ENCODE data around the gene TULP4. TPM values are rescaled to one million over a fixed set of nuclear protein-coding genes. Genes with fewer than 3 reads are reported as not detected.

The TULP4 gene, protein sequence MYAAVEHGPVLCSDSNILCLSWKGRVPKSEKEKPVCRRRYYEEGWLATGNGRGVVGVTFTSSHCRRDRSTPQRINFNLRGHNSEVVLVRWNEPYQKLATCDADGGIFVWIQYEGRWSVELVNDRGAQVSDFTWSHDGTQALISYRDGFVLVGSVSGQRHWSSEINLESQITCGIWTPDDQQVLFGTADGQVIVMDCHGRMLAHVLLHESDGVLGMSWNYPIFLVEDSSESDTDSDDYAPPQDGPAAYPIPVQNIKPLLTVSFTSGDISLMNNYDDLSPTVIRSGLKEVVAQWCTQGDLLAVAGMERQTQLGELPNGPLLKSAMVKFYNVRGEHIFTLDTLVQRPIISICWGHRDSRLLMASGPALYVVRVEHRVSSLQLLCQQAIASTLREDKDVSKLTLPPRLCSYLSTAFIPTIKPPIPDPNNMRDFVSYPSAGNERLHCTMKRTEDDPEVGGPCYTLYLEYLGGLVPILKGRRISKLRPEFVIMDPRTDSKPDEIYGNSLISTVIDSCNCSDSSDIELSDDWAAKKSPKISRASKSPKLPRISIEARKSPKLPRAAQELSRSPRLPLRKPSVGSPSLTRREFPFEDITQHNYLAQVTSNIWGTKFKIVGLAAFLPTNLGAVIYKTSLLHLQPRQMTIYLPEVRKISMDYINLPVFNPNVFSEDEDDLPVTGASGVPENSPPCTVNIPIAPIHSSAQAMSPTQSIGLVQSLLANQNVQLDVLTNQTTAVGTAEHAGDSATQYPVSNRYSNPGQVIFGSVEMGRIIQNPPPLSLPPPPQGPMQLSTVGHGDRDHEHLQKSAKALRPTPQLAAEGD (N-terminal part only)
- 69.4 and 117 TPM in 2 replicates for total RNA-seq (2014; rRNA removed; shearing (Covaris generic))

DNA sequence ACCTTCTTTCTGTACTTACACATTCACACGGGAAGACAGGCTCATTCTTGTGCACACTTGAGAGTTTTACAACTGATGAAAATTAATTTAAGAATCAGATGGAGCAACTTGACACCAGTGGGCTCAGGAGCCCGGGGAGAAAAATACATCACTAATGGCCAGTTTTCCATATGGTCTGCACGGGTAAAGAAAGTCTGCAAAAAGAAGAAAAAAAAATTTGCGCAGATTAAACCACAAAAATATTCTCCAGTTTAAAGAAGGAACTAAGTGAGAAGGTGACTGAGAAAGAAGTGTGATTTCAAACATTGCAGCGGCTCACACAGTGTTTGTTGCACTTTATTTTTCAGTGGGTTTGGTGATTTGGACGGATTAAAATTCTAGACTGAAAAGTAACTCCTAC, at the start of gene TULP4:
Gene TULP4, plus strand, starts transcription at position 301 of the 400 bp plus-strand sequence. CDS start 1,552 bp downstream, outside the sequence.
- no peak for DNase-seq (ENCODE audit: low read depth)

DNA sequence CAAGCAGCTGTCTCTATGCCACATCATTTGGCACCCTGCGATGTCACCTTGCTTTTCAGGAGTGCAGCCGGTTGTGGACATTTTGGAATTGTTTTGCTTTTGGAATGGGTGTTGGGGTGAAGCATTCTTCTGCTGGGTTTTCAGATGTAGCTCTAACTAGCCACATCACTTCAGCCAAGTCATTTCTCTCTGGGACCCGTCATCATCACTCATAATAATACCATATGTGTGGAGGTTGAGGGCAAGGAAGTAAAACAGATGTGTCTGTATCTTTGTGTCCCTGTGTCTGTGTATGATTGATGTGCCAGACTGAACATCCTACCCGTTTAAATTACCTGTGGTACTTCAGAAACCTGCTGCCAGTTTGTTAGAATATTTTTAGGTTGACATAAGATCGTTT, 49.5 kb upstream of the TULP4 start:
- no peak for DNase-seq (ENCODE audit: low read depth)

DNA sequence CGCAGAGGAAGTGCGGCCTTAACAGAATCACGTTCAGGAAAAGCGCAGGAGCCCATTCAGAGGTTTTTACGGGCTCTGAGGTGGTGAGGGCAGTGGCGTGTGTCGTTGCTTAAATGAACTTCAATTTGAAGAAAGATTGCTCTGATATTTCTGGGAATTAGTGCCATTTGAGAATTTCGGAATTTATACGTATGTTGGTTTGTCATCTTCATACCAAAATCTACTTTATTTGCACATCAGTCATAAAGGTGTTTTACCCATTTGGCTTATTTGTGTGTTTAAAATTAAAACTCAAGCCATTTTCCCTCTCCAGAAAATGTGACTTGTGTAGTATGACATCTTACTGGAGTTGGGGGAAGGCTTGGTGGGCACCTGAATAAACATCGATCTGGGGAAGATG, 48.1 kb upstream of the TULP4 start:
- no peak for DNase-seq (ENCODE audit: low read depth)

DNA sequence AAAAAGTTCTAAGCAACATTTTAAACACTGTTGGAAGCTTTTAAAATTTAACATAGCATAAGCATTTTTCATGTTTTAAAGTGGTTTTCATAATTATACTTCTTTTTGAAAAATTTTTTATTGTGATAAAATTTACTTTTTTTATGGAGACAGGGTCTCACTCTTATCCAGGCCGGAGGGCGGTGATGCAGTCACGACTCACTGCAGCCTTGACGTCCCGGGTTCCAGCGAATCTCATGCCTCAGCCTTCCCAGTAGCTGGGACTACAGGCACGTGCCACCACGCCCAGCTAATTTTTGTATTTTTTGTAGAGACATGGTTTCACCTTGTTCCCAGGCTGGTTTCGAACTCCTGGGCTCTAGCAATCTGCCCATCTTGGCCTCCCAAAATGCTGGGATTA, 46.1 kb upstream of the TULP4 start:
- DNase-seq (ENCODE audit: low read depth) = no peak

DNA sequence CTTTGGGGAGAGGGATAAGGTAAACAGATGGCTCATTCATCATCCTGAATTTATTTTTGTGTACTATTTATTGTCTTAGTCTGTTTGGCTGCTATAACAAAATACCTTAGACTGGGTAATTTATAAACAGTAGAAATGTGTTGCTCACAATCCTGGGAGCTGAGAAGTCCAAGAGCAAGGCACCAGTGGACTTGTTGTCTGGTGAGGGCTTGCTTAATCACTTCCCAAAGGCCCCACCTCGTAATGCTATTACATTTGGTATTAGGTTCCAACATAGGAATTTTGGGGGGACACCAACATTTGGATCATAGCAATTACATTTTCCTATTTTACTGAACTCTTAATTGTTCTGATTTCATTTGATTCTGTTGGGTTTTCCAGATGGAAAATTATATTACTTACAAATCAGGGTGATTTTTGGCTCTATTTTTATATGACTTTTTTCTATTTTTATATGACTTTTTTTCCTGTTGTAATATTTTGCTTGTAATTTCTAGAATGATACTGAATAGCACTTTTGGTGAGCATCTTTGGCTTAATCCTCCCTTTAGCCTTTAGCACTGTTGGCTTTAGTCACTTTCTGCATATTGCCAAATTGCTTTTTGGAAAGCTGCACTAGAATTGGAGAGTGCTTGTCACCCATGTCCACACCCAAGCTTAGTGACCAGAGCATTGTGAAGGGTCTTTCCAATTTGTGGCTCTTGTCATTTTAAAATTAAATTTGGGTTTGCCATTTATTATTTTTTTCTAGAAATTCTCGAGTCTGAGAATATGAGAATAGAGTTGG, 43.7 kb upstream of the TULP4 start:
- DNase-seq (ENCODE audit: low read depth) = no peak

DNA sequence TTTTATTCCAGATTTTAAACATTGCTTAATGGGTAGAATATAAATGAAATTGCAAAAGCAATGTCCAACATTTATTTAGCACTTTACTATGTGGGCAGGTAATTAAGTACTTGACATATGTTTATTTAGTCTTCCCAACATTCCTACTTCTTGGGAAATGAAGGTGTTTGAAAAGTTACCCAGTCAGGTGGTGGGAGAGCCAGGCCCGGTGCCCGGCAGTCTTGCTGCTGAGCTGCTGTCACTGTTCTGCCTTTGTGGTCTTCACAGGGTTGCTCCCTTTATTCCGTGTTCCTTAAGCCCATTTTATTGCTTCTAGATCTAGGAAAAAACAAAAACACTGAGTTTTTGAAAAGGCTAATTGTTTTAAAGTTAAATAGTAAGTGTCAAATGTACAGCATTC, 42.6 kb upstream of the TULP4 start:
- no peak for DNase-seq (ENCODE audit: low read depth)

DNA sequence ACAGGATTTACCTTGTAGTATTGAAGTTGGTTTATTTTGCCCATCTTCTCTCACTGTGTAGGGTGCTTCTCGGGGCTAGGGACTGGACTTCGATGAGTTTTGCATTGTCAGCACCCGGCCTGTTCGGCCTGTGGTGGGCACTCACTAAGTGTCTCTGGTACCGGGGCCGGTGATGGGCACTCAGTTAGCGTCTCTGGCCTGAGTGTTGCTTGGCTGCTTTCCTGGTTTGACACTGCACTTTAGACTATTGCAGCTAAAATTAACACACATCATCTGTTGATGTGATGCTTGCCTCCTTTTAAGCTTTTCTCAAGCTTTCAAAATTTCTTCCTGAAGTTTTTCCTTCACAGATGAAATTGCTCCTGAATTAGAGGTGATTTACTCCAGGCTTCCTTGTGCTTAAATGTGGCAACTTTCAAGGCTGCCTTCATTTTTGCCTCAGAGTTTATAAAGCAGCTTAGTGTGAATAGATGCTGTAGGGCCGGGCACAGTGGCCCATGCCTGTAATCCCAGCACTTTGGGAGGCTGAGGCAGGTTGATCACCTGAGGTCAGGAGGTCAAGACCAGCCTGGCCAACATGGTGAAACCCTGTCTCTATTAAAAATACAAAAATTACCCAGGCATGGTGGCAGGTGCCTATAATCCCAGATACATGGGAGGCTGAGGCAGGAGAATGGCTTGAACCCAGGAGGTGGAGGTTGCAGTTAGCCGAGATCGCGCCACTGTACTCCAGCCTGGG, 41.7 kb upstream of the TULP4 start:
- DNase-seq (ENCODE audit: low read depth) = no peak

DNA sequence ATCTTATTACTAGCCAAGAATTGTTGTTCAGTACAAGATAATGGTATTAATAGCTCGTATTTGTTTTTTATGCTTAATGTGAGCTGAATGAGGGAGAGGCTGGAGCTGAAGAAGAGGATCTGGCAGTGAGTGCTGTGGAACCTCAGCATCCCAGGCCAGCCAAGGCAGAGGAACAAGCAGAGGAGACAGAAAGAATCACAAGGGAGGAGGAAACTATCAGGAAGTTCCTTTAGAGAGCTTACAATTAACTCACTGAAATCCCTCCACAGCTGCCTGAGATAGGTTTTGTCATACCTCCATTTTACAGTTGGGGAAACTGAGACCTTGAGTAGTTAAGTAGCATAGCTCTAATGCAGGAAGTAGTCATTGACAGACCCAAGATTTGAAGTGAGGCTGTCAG, 39.9 kb upstream of the TULP4 start:
- no peak for DNase-seq (ENCODE audit: low read depth)

DNA sequence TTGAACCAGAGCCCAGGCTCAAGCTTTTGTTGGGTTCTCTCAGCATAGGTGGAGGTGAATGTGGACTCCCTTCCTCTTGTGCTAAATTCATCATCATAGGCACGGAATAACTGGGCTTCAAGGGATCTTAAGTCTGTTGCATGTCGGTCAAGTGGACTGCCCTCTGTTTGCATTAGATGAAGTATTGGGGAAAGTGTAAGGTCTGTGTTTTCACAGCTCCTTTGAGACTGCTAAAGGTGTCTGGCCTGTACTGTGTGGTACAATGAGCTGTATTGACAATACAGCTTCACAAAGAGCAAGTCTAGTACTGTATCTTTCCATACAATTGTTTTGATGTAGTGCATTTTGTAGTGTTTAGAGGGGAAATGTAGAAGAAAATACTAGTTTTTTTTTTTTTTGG, 34.3 kb upstream of the TULP4 start:
- no peak for DNase-seq (ENCODE audit: low read depth)

DNA sequence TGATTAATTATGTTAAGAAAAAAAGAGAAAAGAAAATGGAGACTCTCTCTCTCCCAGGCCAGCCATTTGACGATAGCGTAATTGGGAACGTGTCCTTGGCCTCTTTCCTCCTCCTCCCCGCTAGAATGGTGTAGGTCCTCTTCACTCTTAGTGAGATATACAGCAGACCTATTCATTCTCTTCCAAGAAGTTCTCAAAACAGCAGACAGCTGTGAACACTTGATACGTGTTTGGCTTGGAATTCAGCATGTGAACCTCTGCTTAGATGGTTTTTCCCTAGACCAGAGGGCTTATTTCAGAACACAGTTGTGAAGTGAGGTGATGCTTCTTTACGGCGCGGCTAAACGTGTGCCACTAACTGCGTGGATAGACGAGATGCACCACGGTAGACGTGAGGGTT, 32.6 kb upstream of the TULP4 start:
- no peak for DNase-seq (ENCODE audit: low read depth)

DNA sequence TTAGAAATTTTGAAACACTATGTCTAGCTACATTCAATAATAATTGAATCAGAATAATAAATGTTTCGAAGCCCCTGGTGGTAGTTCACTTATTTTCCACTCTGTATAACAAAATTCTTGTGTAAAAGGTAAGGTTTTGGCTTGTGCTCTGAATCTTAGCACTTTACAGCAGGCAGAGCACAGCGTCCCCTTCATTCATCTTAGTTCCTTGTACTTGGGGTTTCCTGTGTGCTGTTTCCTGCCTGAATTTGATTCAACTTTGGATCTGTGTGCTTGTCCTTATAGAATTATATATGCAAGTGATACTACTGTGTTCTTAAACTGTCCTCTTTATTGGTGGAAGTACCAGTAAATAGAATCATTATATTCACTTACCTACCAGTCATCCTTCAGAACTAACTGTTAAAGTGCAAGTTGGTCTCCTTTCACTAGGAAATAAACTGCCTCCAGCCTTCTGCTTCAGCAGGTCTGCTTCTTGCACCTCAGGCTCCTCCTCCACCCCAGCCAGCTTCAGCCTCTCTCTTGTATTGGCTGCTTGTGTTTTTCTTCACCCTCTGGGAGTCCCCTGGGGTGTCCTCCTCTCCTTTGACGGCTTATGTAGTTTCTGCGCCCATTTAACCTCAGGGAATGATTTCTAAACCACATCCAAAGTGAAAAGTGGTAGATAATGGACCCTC, 28.8 kb upstream of the TULP4 start:
- peak; percentile 75 for DNase-seq (ENCODE audit: low read depth)

DNA sequence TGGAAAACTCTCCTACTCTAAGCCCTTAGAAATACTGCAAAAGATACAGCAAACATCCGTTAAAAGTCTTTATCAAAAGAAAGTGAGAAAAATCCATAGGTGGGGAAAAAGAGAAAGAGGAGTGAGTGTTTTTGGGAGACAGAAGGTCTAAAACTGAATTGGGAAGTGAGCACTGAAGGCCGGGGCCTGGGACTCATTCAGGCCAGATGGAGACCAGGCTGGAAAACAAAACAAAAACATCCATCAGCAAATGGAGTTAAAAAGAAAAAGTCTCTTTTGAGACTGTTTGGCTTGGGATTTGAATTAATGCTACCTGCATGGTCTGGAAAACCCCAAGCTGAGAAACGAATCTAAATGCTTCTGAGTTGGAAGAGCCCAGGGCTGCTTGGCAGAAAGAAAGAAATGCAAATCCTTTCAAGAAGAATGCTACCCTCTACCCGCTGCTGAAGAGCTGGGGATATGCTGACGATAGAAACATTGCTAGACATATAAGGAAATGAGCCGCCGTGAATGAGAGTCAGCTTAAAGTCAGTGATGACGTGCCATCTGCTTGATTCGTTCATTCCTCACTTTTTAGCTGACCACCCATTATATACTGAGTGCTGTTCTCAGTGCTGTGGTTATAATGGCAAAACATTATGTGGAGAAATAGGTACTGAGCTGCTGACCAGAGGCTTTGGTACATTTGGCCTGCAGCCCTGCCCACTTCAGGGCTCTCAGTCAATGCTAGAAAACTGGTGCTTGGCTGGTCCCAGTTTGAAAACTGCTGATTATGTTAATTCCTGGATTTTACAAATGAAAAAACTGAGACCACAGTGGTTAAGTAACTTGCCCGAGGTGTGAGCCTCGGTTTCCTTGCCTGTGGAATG, 28.0 kb upstream of the TULP4 start:
- peak; percentile 89 for DNase-seq (ENCODE audit: low read depth)

DNA sequence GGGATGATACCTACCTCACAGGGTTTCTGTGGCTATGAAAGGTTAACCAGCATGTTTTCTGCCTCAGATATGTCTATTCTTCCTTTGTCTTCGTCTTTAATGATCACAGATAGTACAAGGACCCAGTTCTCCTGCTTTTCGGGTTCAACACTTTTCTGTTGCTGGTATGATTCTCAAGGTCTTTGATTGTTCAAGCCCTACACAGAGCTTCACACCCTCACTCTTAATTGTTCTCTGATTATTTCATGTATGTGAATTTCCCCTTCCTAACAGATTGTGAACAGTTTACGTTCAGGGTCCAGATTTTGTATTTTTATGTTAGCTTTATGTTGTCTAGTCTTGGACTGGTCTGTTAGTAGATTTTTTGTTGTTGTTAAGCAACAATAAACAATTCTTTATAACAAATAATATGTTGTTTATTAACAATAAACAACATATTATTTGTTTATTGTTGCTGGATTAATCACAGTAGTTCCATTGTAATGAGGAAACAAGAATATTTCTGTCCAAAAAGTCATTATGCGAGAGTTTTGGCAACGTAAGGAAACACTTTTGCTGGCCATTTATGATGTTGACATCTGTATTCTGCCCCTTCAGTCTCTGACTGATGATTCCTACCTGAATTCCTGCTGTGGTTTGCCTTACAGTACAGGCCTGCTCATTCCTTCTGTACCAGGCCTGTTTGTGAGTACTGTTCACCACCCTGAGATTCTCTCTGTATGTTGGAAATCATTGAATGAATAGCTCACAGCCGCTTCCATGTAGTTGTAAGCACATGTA, 27.2 kb upstream of the TULP4 start:
- no peak for DNase-seq (ENCODE audit: low read depth)

DNA sequence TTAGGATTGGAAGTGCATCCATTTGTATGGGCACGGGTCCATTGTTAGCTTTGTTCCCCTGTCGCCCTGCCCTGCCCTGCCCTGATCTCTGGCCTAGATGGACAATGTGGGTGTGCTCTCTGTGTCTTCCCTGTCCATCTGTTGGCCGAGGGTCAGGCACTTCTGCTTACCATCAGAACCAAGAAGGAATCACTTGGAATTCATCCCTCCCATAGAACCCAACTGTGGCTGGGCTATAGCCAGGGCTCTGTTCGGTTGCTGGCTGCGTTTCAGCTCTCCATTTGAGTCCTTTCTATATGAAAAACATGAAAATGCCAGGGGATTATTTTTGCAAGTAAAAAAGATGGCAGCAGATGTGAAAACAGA, 26.6 kb upstream of the TULP4 start:
- DNase-seq (ENCODE audit: low read depth) = no peak

DNA sequence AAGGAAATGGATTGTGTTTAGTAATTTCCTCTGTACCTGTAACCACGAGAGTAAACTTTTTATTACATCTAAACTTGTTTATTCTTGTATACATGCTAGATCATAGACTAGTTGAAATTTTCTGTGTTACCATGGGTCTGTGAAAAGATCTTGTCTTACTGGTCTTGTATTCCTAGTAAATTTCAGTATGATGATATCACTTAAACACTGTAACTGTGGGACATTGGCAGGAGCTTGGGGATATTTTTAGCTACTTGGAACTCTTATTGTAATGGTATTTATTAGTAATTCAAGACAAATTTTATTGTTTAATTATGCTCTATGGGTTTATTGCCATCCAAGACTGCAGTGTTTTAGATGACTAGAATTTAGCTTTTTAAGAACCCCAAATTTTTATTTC, 25.9 kb upstream of the TULP4 start:
- DNase-seq (ENCODE audit: low read depth) = no peak

DNA sequence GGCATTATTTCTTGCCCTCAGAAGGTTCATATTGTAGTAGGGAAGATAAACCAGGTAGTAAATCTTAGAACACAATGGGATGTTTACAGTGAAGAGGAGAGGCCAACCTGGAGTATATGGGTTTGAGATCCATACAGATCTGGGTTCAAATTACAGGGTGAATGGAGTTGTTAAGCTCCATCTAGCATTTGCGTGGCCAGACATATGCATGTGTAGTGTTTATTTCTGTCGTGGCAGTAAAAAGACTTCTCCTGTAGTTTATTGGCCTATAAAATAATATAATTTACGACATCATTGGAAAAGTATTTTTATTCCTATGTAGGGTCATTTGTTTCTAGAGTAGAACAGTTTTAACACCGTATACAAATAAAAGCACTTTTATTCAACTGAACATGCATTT, 25.2 kb upstream of the TULP4 start:
- DNase-seq (ENCODE audit: low read depth) = no peak

DNA sequence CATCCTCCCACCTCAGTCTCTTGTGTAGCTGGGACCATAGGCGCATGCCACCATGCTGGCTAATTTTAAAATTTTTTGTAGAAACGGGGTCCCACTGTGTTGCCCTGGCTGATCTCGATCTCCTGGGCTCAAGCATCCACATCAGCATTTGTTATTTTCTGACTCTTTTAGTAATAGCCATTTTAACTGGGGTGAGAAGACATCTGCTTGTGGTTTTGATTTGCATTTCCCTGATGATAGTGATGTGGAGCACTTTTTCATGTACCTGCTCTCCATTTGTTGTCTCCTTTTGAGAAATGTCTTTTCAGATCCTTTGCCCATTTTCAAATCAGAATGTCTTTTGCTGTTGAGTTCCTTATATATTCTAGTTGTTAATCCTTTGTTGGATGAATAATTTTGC, 22.2 kb upstream of the TULP4 start:
- no peak for DNase-seq (ENCODE audit: low read depth)

DNA sequence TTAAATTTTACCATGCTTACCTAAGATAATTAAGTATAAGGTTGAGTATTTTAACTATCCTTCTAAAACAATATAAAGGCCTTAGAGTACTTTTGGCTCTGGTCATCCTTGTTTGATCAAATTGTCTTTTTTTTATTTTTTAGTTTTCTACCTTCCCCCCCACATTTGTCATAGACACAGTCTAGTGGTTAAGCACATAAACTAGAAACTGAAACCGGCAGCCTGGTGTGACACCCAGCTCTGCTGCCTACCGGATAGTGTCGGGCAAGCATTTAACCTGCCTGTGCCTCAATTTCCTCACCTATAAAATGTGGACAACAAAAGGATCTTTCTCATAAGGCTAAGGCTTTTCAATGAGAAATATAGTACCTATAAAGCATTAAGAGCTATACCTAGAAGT, 21.6 kb upstream of the TULP4 start:
- DNase-seq (ENCODE audit: low read depth) = no peak

DNA sequence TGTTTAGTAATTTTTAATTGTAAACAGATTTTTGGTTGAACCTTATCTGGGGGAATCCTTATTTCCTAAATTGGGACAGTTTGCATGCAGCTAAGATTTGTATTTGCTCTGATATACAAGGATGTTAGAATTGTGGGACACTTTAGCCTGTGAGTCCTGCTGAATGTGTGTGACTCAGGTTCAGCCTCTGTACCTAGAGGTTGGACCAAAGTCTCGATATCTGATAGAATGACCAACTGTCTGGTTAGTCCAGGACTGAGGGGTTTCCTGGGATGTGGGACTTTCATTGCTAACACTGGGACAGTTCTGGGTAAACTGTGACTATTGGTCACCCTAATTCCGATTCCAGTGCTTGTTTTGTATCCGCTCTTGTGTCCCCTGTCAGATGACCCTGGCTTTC, 20.2 kb upstream of the TULP4 start:
- DNase-seq (ENCODE audit: low read depth) = no peak

All from Daoy (cell line).